Measurements from ENCODE around the gene TLL2. TPM values are rescaled to one million over a fixed set of nuclear protein-coding genes. Genes with fewer than 3 reads are reported as not detected.

TLL2 gene
- total and polyA plus RNA-seq, 9 of the 15 experiments (the other 6 are each of a cell fraction or from before 2014, with no cell fraction given) = 0.09 TPM; not detected in 8

GRCh38 chr10:96427291-96427690 lies 86.4 kb downstream of the TLL2 start (continued):
- TF ChIP-seq FOXP4 (CRISPR knock-in tag; IDR thresholded peaks at IDR 0.05; ENCODE audit: borderline replicate concordance) = no peak
- TF ChIP-seq TFAP4 (CRISPR knock-in tag; IDR thresholded peaks at IDR 0.05; ENCODE audit: borderline replicate concordance) = no peak

GRCh38 chr10:96422525-96422924 lies 91.2 kb downstream of the TLL2 start:
- Histone ChIP-seq H3K9me3 (replicated peaks; ENCODE audit: control insufficient read depth, insufficient read depth, low read depth, low read length) (no peaks in the 10 kb centered on the region), H3K9me1 (ENCODE audit: control insufficient read depth, insufficient read depth, low read length) (peaks cover 2% of the 10 kb centered on the region), H3K79me2 (ENCODE audit: control insufficient read depth, insufficient read depth, low read length) (no peaks in the 10 kb centered on the region), H2AFZ (ENCODE audit: low read depth, low read length) (no peak overlapping the region), H3K36me3 (ENCODE audit: control insufficient read depth, insufficient read depth, low read length) (no peaks in the 10 kb centered on the region), H3K4me1 (replicated peaks in 1 of 2; ENCODE audit: control insufficient read depth in 2 of 2, insufficient read depth in 2 of 2, low read length in 2 of 2) (no peaks in the 10 kb centered on the region), H4K20me1 (replicated peaks; ENCODE audit: control insufficient read depth, insufficient read depth, low read length) (no peaks in the 10 kb centered on the region), H3K27me3 (ENCODE audit: control insufficient read depth in 2 of 2, insufficient read depth in 2 of 2, low read length in 2 of 2) (peaks cover 2 to 18% of the 10 kb centered on the region in 2 experiments; a peak in 3 of 5 replicates), H3K27ac (ENCODE audit: extremely low read depth, low read depth, low read length) (no peak overlapping the region), H3K9ac (ENCODE audit: insufficient read depth in 1 of 2, low read depth in 2 of 2, low read length in 2 of 2) (no peak overlapping the region), H3K4me2 (ENCODE audit: insufficient read depth, low read length) (no peak overlapping the region), H3K4me3 (no peak overlapping the region)
- no peak for DNase-seq (ENCODE audit: extremely low read depth in 1 of 4, low spot score in 3 of 4)
- TF ChIP-seq GABPA (tag; conservative IDR thresholded peaks at IDR 0.05; ENCODE audit: low read depth) (no peak), E2F3 (CRISPR knock-in tag; IDR thresholded peaks at IDR 0.05) (no peak), ESRRA (IDR thresholded peaks at IDR 0.05; ENCODE audit: borderline replicate concordance, low read depth) (no peak), RBM17 (IDR thresholded peaks at IDR 0.05; ENCODE audit: borderline replicate concordance, low read depth, low read length) (no peak), ZNF253 (CRISPR knock-in tag; conservative IDR thresholded peaks at IDR 0.05) (no peak), NFXL1 (CRISPR knock-in tag; IDR thresholded peaks at IDR 0.05) (no peak), DMBX1 (CRISPR knock-in tag; IDR thresholded peaks at IDR 0.05; ENCODE audit: borderline replicate concordance) (no peak), MCM5 (IDR thresholded peaks at IDR 0.05; ENCODE audit: low read depth) (no peak)
- CTCF ChIA-PET (ENCODE audit: low intra/inter-chr PET ratio) = no interaction called here
- FAIRE-seq = no peak
- ATAC-seq = no peak
- no TSS peak for BruUV-seq (replicated peaks)
- intact Hi-C loops (cut with micrococcal nuclease) (no loop called here), in situ Hi-C loops (cut with MboI) (no loop called here)
- POLR2A ChIA-PET = no interaction called here
- WGBS (ENCODE audit: insufficient coverage, low coverage, missing lambda C conversion rate) = 4% methylated on average over 7 of the region's 9 CpGs

Data from K562 (cell line).